Osteocyte (in vitro differentiated cells): ENCODE measurements around the gene ING5. TPM values are rescaled to one million over a fixed set of nuclear protein-coding genes. Genes with fewer than 3 reads are reported as not detected.
"Not testable (repeated sequence)": the region's sequence is repeated elsewhere in the genome, so short reads cannot be mapped to it uniquely, and the experiment has no call there.

Experiments
- DNase-seq: peaks from one replicate; pipeline ENCODE4 v3.0.0; 2021; ENCODE audit warnings: mixed read lengths; ENCODE audit not compliant: unreplicated experiment; ENCODE audit errors: extremely low spot score
- H3K27ac Mint-ChIP-seq: one replicate; pipeline ENCODE4 v1.8.0; 2021; ENCODE audit warnings: mild to moderate bottlenecking, mixed read lengths; ENCODE audit not compliant: unreplicated experiment
- H3K27me3 Mint-ChIP-seq: one replicate; pipeline ENCODE4 v1.8.0; 2021; ENCODE audit warnings: mixed read lengths; ENCODE audit not compliant: unreplicated experiment
- H3K36me3 Mint-ChIP-seq: one replicate; pipeline ENCODE4 v1.8.0; 2021; ENCODE audit warnings: mixed read lengths; ENCODE audit not compliant: unreplicated experiment
- H3K4me1 Mint-ChIP-seq: one replicate; pipeline ENCODE4 v1.8.0; 2021; ENCODE audit warnings: mixed read lengths; ENCODE audit not compliant: unreplicated experiment
- H3K4me3 Mint-ChIP-seq: one replicate; pipeline ENCODE4 v1.8.0; 2021; ENCODE audit warnings: mild to moderate bottlenecking, moderate library complexity, mixed read lengths; ENCODE audit not compliant: unreplicated experiment
- H3K9me3 Mint-ChIP-seq: one replicate; pipeline ENCODE4 v1.8.0; 2021; ENCODE audit warnings: mixed read lengths; ENCODE audit not compliant: unreplicated experiment
- CTCF ChIP-seq: fragments of 200-600 bp; sonication (generic); IDR thresholded peaks from 2 replicates; pipeline ENCODE4 v1.5.0; 2021; ENCODE audit warnings: antibody characterized with exemption, mild to moderate bottlenecking, moderate library complexity
- total RNA-seq: library from RNA; stranded (reverse); gene quantifications from 2 replicates; pipeline ENCODE4 v1.2.1, GENCODE V29; 2021

ING5 gene
- total RNA-seq, 1 donor from 2014 or later = 32.0 TPM

- Mint-ChIP-seq H3K4me3 (no peak overlapping the region), H3K36me3 (peaks cover 25% of the 10 kb centered on the region), H3K27ac (no peak overlapping the region), H3K4me1 (peaks cover 12% of the 10 kb centered on the region), H3K9me3 (peaks cover 5% of the 10 kb centered on the region), H3K27me3 (no peaks in the 10 kb centered on the region)
- no peak for DNase-seq
- no peak for TF ChIP-seq CTCF
Observed at GRCh38 chr2:241741016-241741415, 39.2 kb downstream of the ING5 start.

GRCh38 chr2:241742320-241742939 is 40.6 kb downstream of the ING5 start:
- no peak overlapping the region for H3K4me3 Mint-ChIP-seq
- H3K27ac Mint-ChIP-seq = no peak overlapping the region
- peaks cover 6% of the 10 kb centered on the region for H3K4me1 Mint-ChIP-seq
- H3K36me3 Mint-ChIP-seq = peaks cover 28% of the 10 kb centered on the region
- peaks cover 8% of the 10 kb centered on the region for H3K9me3 Mint-ChIP-seq
- peak; percentile 80 for DNase-seq
- no peak for TF ChIP-seq CTCF
- no peaks in the 10 kb centered on the region for H3K27me3 Mint-ChIP-seq

- H3K36me3 Mint-ChIP-seq = peaks cover 26% of the 10 kb centered on the region
- DNase-seq, H3K27me3 Mint-ChIP-seq, H3K27ac Mint-ChIP-seq, H3K9me3 Mint-ChIP-seq, H3K4me3 Mint-ChIP-seq, H3K4me1 Mint-ChIP-seq: not testable (repeated sequence)
Observed at GRCh38 chr2:241743008-241743407, 41.2 kb downstream of the ING5 start.

DNA sequence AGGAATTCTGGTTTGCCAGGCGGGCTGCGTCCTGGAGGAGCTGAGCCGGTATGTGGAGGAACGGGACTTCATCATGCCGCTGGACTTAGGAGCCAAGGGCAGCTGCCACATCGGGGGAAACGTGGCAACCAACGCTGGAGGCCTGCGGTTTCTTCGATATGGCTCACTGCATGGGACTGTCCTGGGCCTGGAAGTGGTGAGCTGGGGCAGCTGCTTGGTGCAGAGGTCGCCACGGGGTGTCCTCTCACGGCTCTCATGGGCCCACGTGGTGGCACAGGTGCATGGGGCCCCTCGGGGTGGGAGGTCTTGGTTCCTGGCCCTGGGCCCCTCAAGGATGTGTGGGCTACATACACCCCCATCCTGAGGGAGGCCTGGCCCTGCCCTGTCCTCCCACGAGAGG is 41.8 kb downstream of the ING5 start:
- Mint-ChIP-seq H3K27me3 (no peaks in the 10 kb centered on the region), H3K27ac (no peak overlapping the region), H3K4me3 (no peak overlapping the region), H3K4me1 (peaks cover 2% of the 10 kb centered on the region), H3K9me3 (peaks cover 8% of the 10 kb centered on the region), H3K36me3 (peaks cover 23% of the 10 kb centered on the region)
- DNase-seq = no peak
- no peak for TF ChIP-seq CTCF

GRCh38 chr2:241744028-241744754 is 42.4 kb downstream of the ING5 start:
- peaks cover 28% of the 10 kb centered on the region for H3K36me3 Mint-ChIP-seq
- no peak overlapping the region for H3K27ac Mint-ChIP-seq
- H3K9me3 Mint-ChIP-seq = peaks cover 8% of the 10 kb centered on the region
- peaks cover 2% of the 10 kb centered on the region for H3K4me1 Mint-ChIP-seq
- no peak for DNase-seq
- H3K27me3 Mint-ChIP-seq = no peaks in the 10 kb centered on the region
- H3K4me3 Mint-ChIP-seq = no peak overlapping the region
- TF ChIP-seq CTCF = no peak
